ENCODE measurements around the gene HLA-DRB1. TPM values are rescaled to one million over a fixed set of nuclear protein-coding genes. Genes with fewer than 3 reads are reported as not detected.

The HLA-DRB1 gene
- total and polyA plus RNA-seq, 2 experiments from 2014 or later = 0.38 to 1.5 TPM

- no peak for ATAC-seq
- TF ChIP-seq JUNB (IDR thresholded peaks at IDR 0.05; ENCODE audit: unreplicated experiment) (no peak), NANOG (IDR thresholded peaks at IDR 0.05; ENCODE audit: borderline replicate concordance) (no peak), EZH2phosphoT487 (IDR thresholded peaks at IDR 0.05; ENCODE audit: unreplicated experiment) (no peak)
- Histone ChIP-seq H3K27ac (ENCODE audit: low read depth) (no peak overlapping the region), H2AFZ (no peak overlapping the region), H4K20me1 (replicated peaks; ENCODE audit: insufficient read depth) (no peaks in the 10 kb centered on the region), H3K9me2 (ENCODE audit: insufficient read depth) (no peaks in the 10 kb centered on the region), H3K36me3 (ENCODE audit: insufficient read depth) (no peaks in the 10 kb centered on the region), H3K27me3 (ENCODE audit: insufficient read depth) (no peaks in the 10 kb centered on the region), H3K4me3 (no peak overlapping the region), H3K4me2 (no peak overlapping the region), H3K4me1 (ENCODE audit: insufficient read depth) (no peaks in the 10 kb centered on the region), H3F3A (replicated peaks; ENCODE audit: low read depth) (no peaks in the 10 kb centered on the region), H3K79me2 (replicated peaks; ENCODE audit: insufficient read depth) (no peaks in the 10 kb centered on the region)
- H3K4me1 Mint-ChIP-seq = peaks cover 11% of the 10 kb centered on the region
- DNase-seq (ENCODE audit: low spot score) = no peak
- no peak overlapping the region for H3K4me3 Mint-ChIP-seq
- no peaks in the 10 kb centered on the region for H3K9me3 Mint-ChIP-seq
- no peaks in the 10 kb centered on the region for H3K36me3 Mint-ChIP-seq (ENCODE audit: low read depth)
- no peaks in the 10 kb centered on the region for H3K27me3 Mint-ChIP-seq (ENCODE audit: insufficient read depth, low read depth, poor library complexity)
- no peak overlapping the region for H3K27ac Mint-ChIP-seq
These were observed 35.5 kb upstream of the HLA-DRB1 start for GRCh38 chr6:32625137-32625536.

GRCh38 chr6:32624565-32624964, 34.9 kb upstream of the HLA-DRB1 start:
- Histone ChIP-seq H3K79me2 (replicated peaks; ENCODE audit: insufficient read depth) (no peaks in the 10 kb centered on the region), H3K9me2 (ENCODE audit: insufficient read depth) (no peaks in the 10 kb centered on the region), H3K4me3 (no peak overlapping the region), H3K36me3 (ENCODE audit: insufficient read depth) (no peaks in the 10 kb centered on the region), H3K27me3 (ENCODE audit: insufficient read depth) (no peaks in the 10 kb centered on the region), H3F3A (replicated peaks; ENCODE audit: low read depth) (no peaks in the 10 kb centered on the region), H3K4me2 (no peak overlapping the region), H3K4me1 (ENCODE audit: insufficient read depth) (no peaks in the 10 kb centered on the region), H2AFZ (no peak overlapping the region), H4K20me1 (replicated peaks; ENCODE audit: insufficient read depth) (no peaks in the 10 kb centered on the region), H3K27ac (ENCODE audit: low read depth) (no peak overlapping the region)
- ATAC-seq (no peak), DNase-seq (ENCODE audit: low spot score) (no peak)
- Mint-ChIP-seq H3K36me3 (ENCODE audit: low read depth) (no peaks in the 10 kb centered on the region), H3K27ac (no peak overlapping the region), H3K27me3 (ENCODE audit: insufficient read depth, low read depth, poor library complexity) (no peaks in the 10 kb centered on the region), H3K4me3 (no peak overlapping the region), H3K4me1 (peaks cover 11% of the 10 kb centered on the region), H3K9me3 (no peaks in the 10 kb centered on the region)
- TF ChIP-seq CTCF (conservative IDR thresholded peaks at IDR 0.05; ENCODE audit: low read depth in 2 of 2) (no peak), POLR2AphosphoS5 (IDR thresholded peaks at IDR 0.05; ENCODE audit: low read depth) (no peak), EZH2phosphoT487 (IDR thresholded peaks at IDR 0.05; ENCODE audit: unreplicated experiment) (no peak), ZNF331 (CRISPR knock-in tag; IDR thresholded peaks at IDR 0.05; ENCODE audit: low read depth) (no peak), JUNB (IDR thresholded peaks at IDR 0.05; ENCODE audit: unreplicated experiment) (no peak), REST (IDR thresholded peaks at IDR 0.05; ENCODE audit: unreplicated experiment) (no peak), ETS1 (IDR thresholded peaks at IDR 0.05) (no peak), STAT1 (IDR thresholded peaks at IDR 0.05; ENCODE audit: unreplicated experiment) (no peak), ZNF114 (CRISPR knock-in tag; IDR thresholded peaks at IDR 0.05) (no peak), CREB1 (CRISPR knock-in tag; IDR thresholded peaks at IDR 0.05; ENCODE audit: low read depth) (no peak)

Data from GM23338 (cell line).